SK-N-SH (cell line): ENCODE measurements around the gene UGP2.
"Not testable (repeated sequence)": the region's sequence is repeated elsewhere in the genome, so short reads cannot be mapped to it uniquely, and the experiment has no call there.

Source experiments
- EP300 ChIP-seq, 2 experiments: IDR thresholded peaks; 2 replicates each; pipeline versions ENCODE4 v1.4.0 to v1.6.1; 2012; ENCODE audit warnings: borderline replicate concordance in 1 of 2, low read depth in 1 of 2, low read length in 1 of 2
- JUND ChIP-seq: IDR thresholded peaks from 2 replicates; pipeline ENCODE4 v1.4.0; 2012
- POLR2AphosphoS5 ChIP-seq: IDR thresholded peaks from 2 replicates; pipeline ENCODE4 v1.6.1; 2012; ENCODE audit warnings: low read depth, low read length
- RAD21 ChIP-seq: IDR thresholded peaks from 2 replicates; pipeline ENCODE4 v1.6.1; 2012; ENCODE audit warnings: mild to moderate bottlenecking, low read length
- SIN3A ChIP-seq: IDR thresholded peaks from 2 replicates; pipeline ENCODE4 v1.6.1; 2012; ENCODE audit warnings: low read depth, mild to moderate bottlenecking, low read length, moderate library complexity, borderline replicate concordance
- YY1 ChIP-seq: IDR thresholded peaks from 2 replicates; pipeline ENCODE4 v1.4.0; 2012; ENCODE audit warnings: low read depth, mild to moderate bottlenecking
- TF ChIP-seq, protein P1 (sequence below): fragments of 150-350 bp; IDR thresholded peaks from 2 replicates; pipeline ENCODE4 v1.6.1; 2017; ENCODE audit warnings: antibody characterized with exemption, low read length, low read depth, borderline replicate concordance
- TF ChIP-seq, protein P2 (sequence below): fragments of 200-600 bp; sonication (generic); IDR thresholded peaks from 2 replicates; pipeline ENCODE4 v1.6.1; 2017; ENCODE audit warnings: antibody characterized with exemption, mild to moderate bottlenecking, moderate library complexity
- TF ChIP-seq, protein P3 (sequence below): IDR thresholded peaks from 2 replicates; pipeline ENCODE4 v1.4.0; 2012; ENCODE audit warnings: low read depth, borderline replicate concordance
- TF ChIP-seq, protein P4 (sequence below): fragments of 150-350 bp; IDR thresholded peaks from 2 replicates; pipeline ENCODE4 v1.6.1; 2016; ENCODE audit warnings: mild to moderate bottlenecking, low read depth, low read length
- TF ChIP-seq, protein P5 (sequence below): IDR thresholded peaks from 2 replicates; pipeline ENCODE4 v1.4.0; 2012; ENCODE audit warnings: low read depth

DNA sequence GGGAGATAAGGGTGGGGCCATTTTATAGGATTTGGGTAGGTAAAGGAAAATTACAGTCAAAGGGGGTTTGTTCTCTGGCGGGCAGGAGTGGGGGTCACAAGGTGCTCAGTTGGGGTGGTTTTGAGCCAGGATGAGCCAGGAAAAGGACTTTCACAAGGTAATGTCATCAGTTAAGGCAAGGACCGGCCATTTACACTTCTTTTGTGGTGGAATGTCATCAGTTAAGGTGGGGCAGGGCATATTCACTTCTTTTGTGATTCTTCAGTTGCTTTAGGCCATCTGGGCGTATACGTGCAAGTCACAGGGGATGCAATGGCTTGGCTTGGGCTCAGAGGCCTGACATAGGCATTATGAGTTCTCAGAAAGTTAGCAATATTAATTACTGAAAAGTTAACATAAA is 5.9 kb downstream of the UGP2 start:
- TF ChIP-seq POLR2AphosphoS5; YY1; RAD21; EP300 (IDR thresholded peaks at IDR 0.05; ENCODE audit: borderline replicate concordance in 1 of 2, low read depth in 1 of 2, low read length in 1 of 2); SIN3A; JUND: not testable (repeated sequence)
- TF ChIP-seq, protein P1, sequence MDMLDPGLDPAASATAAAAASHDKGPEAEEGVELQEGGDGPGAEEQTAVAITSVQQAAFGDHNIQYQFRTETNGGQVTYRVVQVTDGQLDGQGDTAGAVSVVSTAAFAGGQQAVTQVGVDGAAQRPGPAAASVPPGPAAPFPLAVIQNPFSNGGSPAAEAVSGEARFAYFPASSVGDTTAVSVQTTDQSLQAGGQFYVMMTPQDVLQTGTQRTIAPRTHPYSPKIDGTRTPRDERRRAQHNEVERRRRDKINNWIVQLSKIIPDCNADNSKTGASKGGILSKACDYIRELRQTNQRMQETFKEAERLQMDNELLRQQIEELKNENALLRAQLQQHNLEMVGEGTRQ, result not testable (repeated sequence)
- TF ChIP-seq, protein P2, sequence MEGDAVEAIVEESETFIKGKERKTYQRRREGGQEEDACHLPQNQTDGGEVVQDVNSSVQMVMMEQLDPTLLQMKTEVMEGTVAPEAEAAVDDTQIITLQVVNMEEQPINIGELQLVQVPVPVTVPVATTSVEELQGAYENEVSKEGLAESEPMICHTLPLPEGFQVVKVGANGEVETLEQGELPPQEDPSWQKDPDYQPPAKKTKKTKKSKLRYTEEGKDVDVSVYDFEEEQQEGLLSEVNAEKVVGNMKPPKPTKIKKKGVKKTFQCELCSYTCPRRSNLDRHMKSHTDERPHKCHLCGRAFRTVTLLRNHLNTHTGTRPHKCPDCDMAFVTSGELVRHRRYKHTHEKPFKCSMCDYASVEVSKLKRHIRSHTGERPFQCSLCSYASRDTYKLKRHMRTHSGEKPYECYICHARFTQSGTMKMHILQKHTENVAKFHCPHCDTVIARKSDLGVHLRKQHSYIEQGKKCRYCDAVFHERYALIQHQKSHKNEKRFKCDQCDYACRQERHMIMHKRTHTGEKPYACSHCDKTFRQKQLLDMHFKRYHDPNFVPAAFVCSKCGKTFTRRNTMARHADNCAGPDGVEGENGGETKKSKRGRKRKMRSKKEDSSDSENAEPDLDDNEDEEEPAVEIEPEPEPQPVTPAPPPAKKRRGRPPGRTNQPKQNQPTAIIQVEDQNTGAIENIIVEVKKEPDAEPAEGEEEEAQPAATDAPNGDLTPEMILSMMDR, result not testable (repeated sequence)
- TF ChIP-seq, protein P3, sequence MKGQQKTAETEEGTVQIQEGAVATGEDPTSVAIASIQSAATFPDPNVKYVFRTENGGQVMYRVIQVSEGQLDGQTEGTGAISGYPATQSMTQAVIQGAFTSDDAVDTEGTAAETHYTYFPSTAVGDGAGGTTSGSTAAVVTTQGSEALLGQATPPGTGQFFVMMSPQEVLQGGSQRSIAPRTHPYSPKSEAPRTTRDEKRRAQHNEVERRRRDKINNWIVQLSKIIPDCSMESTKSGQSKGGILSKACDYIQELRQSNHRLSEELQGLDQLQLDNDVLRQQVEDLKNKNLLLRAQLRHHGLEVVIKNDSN, result not testable (repeated sequence)
- TF ChIP-seq, protein P4, sequence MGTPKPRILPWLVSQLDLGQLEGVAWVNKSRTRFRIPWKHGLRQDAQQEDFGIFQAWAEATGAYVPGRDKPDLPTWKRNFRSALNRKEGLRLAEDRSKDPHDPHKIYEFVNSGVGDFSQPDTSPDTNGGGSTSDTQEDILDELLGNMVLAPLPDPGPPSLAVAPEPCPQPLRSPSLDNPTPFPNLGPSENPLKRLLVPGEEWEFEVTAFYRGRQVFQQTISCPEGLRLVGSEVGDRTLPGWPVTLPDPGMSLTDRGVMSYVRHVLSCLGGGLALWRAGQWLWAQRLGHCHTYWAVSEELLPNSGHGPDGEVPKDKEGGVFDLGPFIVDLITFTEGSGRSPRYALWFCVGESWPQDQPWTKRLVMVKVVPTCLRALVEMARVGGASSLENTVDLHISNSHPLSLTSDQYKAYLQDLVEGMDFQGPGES, result not testable (repeated sequence)
- TF ChIP-seq, protein P5, sequence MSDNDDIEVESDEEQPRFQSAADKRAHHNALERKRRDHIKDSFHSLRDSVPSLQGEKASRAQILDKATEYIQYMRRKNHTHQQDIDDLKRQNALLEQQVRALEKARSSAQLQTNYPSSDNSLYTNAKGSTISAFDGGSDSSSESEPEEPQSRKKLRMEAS, result not testable (repeated sequence)
